WI38 (cell line): ENCODE measurements around the gene PIRT.

Source experiments
- H3K4me3 ChIP-seq: 2 replicates; pipeline ENCODE4 v1.5.1; 2011; ENCODE audit warnings: low read depth, mild to moderate bottlenecking, control low read depth, low read length
- TF ChIP-seq, protein P1 (sequence below): IDR thresholded peaks from 2 replicates; pipeline ENCODE4 v1.5.1; 2012; ENCODE audit warnings: low read depth, mild to moderate bottlenecking, control low read depth, low read length

The PIRT gene

DNA sequence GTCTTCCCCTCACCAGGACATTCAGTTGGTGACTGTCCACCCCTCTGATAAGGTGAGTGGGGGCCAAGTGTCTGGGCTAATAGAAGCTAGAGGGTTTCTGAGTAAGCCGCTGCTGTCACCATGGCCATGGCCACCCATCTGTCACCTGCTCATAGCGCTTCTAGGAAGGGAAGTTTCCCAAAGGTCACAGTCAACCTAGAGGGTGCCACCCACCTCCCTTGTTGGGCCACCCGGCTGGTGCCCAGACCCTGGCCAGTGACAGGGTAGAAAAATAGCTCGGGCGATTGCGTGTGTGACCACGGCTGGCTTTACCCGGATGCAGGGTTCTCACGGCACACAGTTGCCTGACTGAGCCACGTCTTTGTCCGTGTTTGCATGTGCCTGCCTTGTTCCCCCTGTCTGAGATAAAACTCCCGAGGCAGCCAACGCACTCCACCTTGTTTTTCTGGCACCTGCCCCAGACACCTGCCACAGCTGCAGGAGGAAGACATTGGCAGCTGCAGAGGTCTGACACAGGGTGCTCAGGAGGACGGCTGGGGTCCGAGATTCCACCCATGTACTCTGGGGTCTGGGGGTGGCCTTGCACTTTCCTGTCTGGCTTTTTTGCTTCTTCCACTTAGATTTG, 809 bp downstream of the PIRT start:
- no peak overlapping the region for H3K4me3 ChIP-seq
- TF ChIP-seq, protein P1, sequence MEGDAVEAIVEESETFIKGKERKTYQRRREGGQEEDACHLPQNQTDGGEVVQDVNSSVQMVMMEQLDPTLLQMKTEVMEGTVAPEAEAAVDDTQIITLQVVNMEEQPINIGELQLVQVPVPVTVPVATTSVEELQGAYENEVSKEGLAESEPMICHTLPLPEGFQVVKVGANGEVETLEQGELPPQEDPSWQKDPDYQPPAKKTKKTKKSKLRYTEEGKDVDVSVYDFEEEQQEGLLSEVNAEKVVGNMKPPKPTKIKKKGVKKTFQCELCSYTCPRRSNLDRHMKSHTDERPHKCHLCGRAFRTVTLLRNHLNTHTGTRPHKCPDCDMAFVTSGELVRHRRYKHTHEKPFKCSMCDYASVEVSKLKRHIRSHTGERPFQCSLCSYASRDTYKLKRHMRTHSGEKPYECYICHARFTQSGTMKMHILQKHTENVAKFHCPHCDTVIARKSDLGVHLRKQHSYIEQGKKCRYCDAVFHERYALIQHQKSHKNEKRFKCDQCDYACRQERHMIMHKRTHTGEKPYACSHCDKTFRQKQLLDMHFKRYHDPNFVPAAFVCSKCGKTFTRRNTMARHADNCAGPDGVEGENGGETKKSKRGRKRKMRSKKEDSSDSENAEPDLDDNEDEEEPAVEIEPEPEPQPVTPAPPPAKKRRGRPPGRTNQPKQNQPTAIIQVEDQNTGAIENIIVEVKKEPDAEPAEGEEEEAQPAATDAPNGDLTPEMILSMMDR: no peak

DNA sequence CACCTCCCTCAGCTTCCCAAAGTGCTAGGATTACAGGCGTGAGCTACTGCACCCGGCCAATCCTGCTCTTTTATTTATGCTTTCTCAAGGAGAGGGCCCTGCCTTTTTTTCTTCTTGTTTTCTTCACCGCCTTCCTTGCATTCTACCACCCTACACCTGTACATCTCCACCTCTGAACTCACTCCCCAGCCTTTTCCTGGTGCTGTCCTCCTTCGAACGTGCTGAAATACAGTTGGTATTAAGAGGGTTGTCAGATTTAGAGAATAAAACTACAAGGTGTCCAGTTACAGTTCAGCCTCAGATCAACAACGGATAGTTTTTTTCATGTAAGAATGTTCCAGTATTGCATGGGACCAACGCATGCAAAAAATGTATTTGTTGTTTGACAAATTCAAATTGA, 1.7 kb downstream of the PIRT start:
- no peak overlapping the region for H3K4me3 ChIP-seq
- TF ChIP-seq, protein P1: no peak

DNA sequence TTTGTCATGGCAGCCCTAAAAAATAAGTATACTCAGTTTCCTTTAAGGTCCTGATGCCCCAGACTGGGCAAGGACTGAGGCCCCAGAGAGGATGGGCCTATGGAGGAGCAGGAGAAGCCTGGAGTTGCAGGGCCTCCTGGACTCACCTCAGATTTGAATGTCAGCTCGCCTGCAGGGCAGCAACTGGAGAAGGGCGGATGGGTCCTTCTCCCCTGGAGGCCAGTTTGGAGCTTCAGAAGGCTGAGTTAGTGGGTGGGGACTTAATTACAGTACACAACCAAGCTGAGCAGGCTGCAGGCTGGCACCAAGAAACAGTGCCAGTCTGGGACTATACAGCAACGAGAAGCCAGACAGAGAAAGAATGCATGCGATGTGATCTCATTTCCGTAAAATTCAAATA, 6.2 kb downstream of the PIRT start:
- TF ChIP-seq, protein P1: no peak
- H3K4me3 ChIP-seq: no peak overlapping the region

DNA sequence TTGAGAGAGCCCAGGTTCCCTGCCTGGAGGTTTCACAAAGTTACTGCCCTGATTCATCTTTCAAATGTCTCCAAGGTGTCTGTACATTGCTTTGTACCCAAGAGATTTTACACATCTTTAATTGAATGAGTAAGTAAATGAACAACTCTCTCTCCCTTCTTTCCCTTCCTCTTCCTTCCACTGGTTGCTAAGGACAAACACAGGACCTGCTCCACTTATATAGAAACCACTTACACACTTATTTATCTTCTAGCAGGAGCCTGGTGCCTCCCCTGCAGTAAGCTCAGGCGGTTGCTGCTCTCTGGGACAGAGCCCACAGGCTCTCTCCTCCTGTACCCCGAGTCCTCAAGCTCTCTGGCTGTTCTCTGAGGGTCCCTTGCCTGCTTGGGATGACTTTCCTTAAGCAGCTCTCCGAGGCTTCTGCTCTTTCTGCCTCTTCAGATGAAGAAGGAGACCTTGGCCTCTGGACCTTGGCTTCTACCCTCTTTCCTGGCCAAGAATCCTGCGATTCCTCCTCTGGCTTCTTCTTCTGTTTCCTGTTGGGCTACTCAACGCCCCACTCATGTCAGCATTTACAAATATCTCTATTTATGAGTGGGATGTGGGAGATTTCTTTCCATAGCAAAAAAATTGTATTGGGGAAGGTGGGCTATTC, 9.9 kb downstream of the PIRT start:
- TF ChIP-seq, protein P1: no peak
- H3K4me3 ChIP-seq: no peak overlapping the region

DNA sequence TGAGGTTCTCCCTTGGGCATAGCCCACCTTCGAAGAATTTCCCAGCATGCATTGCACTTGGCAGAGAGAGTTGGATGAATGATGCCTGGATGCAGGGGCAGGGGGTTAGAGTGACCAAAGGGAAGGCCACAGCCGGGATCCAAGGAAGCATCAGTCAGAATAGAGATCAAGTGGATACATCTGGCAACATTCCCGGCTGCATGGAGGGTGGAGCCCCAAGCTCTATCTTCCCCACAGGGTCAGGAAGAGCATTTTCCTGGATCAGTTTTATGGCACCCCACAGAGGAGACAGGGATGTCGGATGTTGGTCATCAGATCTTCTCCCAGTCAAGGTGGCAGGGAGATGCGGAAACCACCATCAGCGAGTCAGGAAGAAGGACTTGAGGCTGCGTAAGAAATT, 13.0 kb downstream of the PIRT start:
- H3K4me3 ChIP-seq: no peak overlapping the region
- TF ChIP-seq, protein P1: no peak

DNA sequence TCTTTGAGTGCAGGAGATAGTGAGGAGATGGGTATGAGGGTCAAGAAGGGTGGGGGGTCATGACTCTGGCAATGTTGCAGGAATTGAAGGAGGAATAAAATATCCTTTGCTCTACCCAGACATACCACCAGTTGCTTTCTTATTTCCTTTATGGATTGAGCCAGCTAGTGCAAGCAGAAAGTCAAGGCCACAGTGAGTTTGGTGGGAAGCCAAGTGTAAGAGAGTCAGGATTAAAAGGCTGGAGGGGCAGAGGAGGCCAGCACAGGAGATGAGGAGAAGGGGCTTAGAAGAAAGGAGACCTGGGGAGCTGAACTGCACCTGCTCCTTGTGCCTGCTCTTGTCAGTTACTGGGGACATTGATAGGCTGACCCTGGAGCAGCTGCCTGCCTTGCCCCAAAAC, 16.1 kb downstream of the PIRT start:
- no peak overlapping the region for H3K4me3 ChIP-seq
- TF ChIP-seq, protein P1: no peak

DNA sequence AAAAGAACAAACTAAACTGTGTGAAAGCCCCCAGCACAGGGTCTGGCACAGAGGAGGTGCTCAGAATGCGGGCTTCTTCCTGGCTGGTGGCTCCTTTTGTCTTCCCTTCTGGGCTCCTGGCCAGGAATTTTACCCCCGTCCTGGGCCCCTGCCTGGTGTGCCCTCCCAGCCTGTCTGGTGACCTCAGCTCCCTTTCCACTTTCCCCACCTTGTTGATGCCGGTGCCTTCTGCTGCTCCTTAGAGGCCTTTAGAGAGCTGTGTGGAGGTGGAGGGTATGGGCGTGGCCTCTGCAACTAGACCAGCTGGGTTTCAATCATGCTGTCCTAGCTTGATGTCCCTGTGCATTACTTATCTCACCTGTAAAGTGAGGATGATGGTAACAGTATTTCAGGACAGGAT, 16.8 kb downstream of the PIRT start:
- TF ChIP-seq, protein P1: no peak

More for the DNA sequence above, 16.8 kb downstream of the PIRT start:
- no peak overlapping the region for H3K4me3 ChIP-seq
